Muscle of leg (tissue), 11 donors: ENCODE data around the gene DDX41. TPM values are rescaled to one million over a fixed set of nuclear protein-coding genes. Genes with fewer than 3 reads are reported as not detected.

Source experiments
- DNase-seq: peaks from one replicate; pipeline ENCODE4 v3.0.0; 2013
- H3K27ac ChIP-seq: one replicate; pipeline ENCODE4 v1.5.1; 2013; ENCODE audit warnings: mild to moderate bottlenecking, low read length, control low read depth
- H3K27me3 ChIP-seq: one replicate; pipeline ENCODE4 v1.6.1; 2013; ENCODE audit warnings: low read length; ENCODE audit not compliant: control insufficient read depth, insufficient read depth
- H3K36me3 ChIP-seq: one replicate; pipeline ENCODE4 v1.6.1; 2013; ENCODE audit warnings: low read length; ENCODE audit not compliant: control insufficient read depth, insufficient read depth
- H3K4me1 ChIP-seq: one replicate; pipeline ENCODE4 v1.6.1; 2013; ENCODE audit warnings: low read length; ENCODE audit not compliant: control insufficient read depth, insufficient read depth
- H3K4me3 ChIP-seq: one replicate; pipeline ENCODE4 v1.5.1; 2013; ENCODE audit warnings: low read length, control low read depth
- H3K9me3 ChIP-seq: replicated peaks from 2 replicates; pipeline ENCODE4 v1.6.1; 2013; ENCODE audit warnings: low read depth, low read length; ENCODE audit not compliant: control insufficient read depth
- WGBS: methylation state at CpG from one replicate; pipeline ENCODE4 v1.1.5; 2013; ENCODE audit warnings: missing lambda C conversion rate; ENCODE audit not compliant: insufficient coverage; 5-methylcytosine and 5-hydroxymethylcytosine counted together
- polyA plus RNA-seq, 8 donors: library from polyadenylated mRNA; unstranded; fragments of 120-200 nt; gene quantifications; one replicate each; pipeline versions ENCODE4 v1.2.1 to v1.2.3, GENCODE V29; 2013; ENCODE audit warnings: inconsistent platforms in 1 of 8, low replicate concordance in 1 of 8; ENCODE audit not compliant: insufficient read length in 8 of 8, insufficient read depth in 1 of 8
- total RNA-seq: library from RNA; stranded (reverse); fragments of 120-200 nt; gene quantifications from one replicate; pipeline ENCODE4 v1.2.4, GENCODE V29; 2013

The DDX41 gene
- total and polyA plus RNA-seq, 9 donors, result 44.4 to 69.0 (median 54.0) TPM

- H3K36me3 ChIP-seq, result peaks cover 70% of the 10 kb centered on the region
- no peak for DNase-seq
- 88% methylated on average over 7 of the region's 7 CpGs for WGBS
- H3K27ac ChIP-seq, result no peak overlapping the region
- peak overlapping the region; percentile 85 for H3K4me3 ChIP-seq
- H3K27me3 ChIP-seq, result no peaks in the 10 kb centered on the region
- no peaks in the 10 kb centered on the region for H3K9me3 ChIP-seq
- peaks cover 26% of the 10 kb centered on the region for H3K4me1 ChIP-seq
Measured at GRCh38 chr5:177515580-177515979, 1.2 kb downstream of the DDX41 start.

DNA sequence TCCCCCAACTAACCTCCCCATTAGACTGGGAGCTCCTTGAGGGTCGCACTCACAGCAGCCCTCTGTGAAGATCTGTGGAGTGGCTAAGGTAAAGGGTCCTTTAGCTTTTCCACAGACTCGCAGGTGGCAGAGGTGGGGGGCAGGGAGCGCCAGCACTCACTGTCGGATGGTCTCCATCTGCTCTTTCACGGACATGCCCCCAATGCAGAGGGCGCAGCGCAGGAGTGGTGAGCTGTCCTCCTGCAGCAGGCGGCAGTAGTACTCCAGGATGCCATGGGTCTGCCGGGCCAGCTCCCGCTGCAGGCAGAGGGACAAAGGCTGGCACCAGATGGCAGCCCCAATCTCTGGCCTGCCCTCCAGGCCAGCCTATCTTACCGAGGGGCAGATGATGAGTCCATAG, 2.2 kb downstream of the DDX41 start:
- Histone ChIP-seq H3K4me1 (peaks cover 25% of the 10 kb centered on the region), H3K27me3 (no peaks in the 10 kb centered on the region), H3K27ac (no peak overlapping the region), H3K4me3 (no peak overlapping the region), H3K9me3 (no peaks in the 10 kb centered on the region), H3K36me3 (peaks cover 64% of the 10 kb centered on the region)
- 93% methylated on average over 10 of the region's 11 CpGs for WGBS
- no peak for DNase-seq

- Histone ChIP-seq H3K4me3 (no peak overlapping the region), H3K9me3 (no peaks in the 10 kb centered on the region), H3K4me1 (peaks cover 29% of the 10 kb centered on the region), H3K27me3 (no peaks in the 10 kb centered on the region), H3K36me3 (peaks cover 57% of the 10 kb centered on the region), H3K27ac (no peak overlapping the region)
- WGBS, result 96% methylated on average over 15 of the region's 15 CpGs
- DNase-seq, result no peak
Measured at GRCh38 chr5:177513500-177513899, 3.3 kb downstream of the DDX41 start.

GRCh38 chr5:177512736-177513380, 3.9 kb downstream of the DDX41 start:
- DNase-seq, result no peak
- Histone ChIP-seq H3K27me3 (no peaks in the 10 kb centered on the region), H3K4me1 (peaks cover 29% of the 10 kb centered on the region), H3K36me3 (peaks cover 57% of the 10 kb centered on the region), H3K27ac (no peak overlapping the region), H3K9me3 (no peaks in the 10 kb centered on the region), H3K4me3 (no peak overlapping the region)
- 87% methylated on average over 15 of the region's 16 CpGs for WGBS

- 95% methylated on average over 27 of the region's 34 CpGs for WGBS
- H3K4me1 ChIP-seq, result peaks cover 29% of the 10 kb centered on the region
Measured at GRCh38 chr5:177511796-177512675, 4.7 kb downstream of the DDX41 start.

DNA sequence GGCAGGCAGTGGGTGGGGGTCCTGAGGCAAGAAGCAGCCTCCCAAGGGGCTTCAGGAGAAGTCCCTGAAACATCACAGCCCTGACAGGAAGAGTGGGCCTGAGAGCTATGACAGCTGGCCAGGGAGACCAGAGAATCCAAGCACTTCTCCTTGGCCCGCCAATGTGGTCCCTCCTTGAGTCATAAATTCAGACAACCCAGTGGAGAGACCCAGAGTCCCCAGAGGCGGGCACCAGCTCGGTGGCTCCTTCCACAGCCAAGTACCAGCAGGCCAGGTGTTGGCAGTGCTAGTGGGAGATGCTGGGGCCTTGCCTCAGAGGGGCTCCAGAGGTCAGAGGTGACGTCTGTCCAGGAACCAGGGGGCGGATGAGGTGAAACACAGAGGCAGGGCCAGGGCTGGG, 5.6 kb downstream of the DDX41 start:
- Histone ChIP-seq H3K36me3 (peaks cover 62% of the 10 kb centered on the region), H3K27me3 (no peaks in the 10 kb centered on the region), H3K4me1 (peaks cover 27% of the 10 kb centered on the region), H3K27ac (no peak overlapping the region), H3K4me3 (no peak overlapping the region), H3K9me3 (no peaks in the 10 kb centered on the region)
- 90% methylated on average over 5 of the region's 5 CpGs for WGBS
- no peak for DNase-seq

More at GRCh38 chr5:177511796-177512675, 4.7 kb downstream of the DDX41 start:
- Histone ChIP-seq H3K27me3 (no peaks in the 10 kb centered on the region), H3K36me3 (peaks cover 62% of the 10 kb centered on the region), H3K4me3 (no peak overlapping the region), H3K27ac (no peak overlapping the region), H3K9me3 (no peaks in the 10 kb centered on the region)
- DNase-seq, result no peak

GRCh38 chr5:177510567-177511053, 6.2 kb downstream of the DDX41 start:
- no peaks in the 10 kb centered on the region for H3K27me3 ChIP-seq
- peak overlapping the region; percentile 64 for H3K27ac ChIP-seq
- no peaks in the 10 kb centered on the region for H3K9me3 ChIP-seq
- no peak overlapping the region for H3K4me3 ChIP-seq
- 82% methylated on average over 15 of the region's 15 CpGs for WGBS
- peaks cover 21% of the 10 kb centered on the region for H3K4me1 ChIP-seq
- H3K36me3 ChIP-seq, result peaks cover 59% of the 10 kb centered on the region
- DNase-seq, result no peak

GRCh38 chr5:177509991-177510566, 6.7 kb downstream of the DDX41 start:
- DNase-seq, result no peak
- no peaks in the 10 kb centered on the region for H3K9me3 ChIP-seq
- H3K4me3 ChIP-seq, result no peak overlapping the region
- peaks cover 20% of the 10 kb centered on the region for H3K4me1 ChIP-seq
- no peaks in the 10 kb centered on the region for H3K27me3 ChIP-seq
- H3K36me3 ChIP-seq, result peaks cover 54% of the 10 kb centered on the region
- peak overlapping the region; percentile 64 for H3K27ac ChIP-seq
- 73% methylated on average over 10 of the region's 11 CpGs for WGBS

DNA sequence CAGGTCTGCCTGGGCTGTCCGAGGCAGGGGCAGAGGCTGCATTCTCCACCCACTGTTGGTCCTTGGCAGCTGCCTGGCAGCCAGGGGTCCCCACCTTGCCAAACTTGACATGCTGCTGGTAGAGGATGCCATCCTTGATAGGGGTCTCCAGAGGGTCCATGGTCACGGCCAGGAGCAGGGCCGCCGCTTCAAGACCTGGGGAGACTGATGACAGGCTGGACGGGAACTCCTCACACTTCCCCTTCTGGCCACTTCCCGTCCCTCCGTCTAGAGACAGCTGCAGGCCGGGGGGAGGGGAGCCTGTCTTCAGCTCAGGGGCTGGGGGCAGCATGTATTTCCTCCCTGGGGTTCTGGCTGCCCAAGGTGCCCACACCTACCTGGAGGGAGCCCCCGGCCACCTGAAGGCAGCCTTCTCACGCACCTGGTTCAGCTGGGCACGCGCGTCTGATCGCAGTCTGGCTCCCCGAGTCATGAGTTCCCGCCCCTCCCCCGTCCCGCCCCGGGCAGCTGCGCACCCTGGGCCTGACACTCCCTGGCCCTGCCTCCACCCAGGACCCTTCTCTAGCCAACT, 7.3 kb downstream of the DDX41 start, which contains the start of gene DOK3:
Gene DOK3 (minus strand): TSS at position 446 of the 571 bp plus-strand sequence. CDS start 286 bp downstream, at position 160.
- H3K36me3 ChIP-seq, result peaks cover 51% of the 10 kb centered on the region
- H3K27me3 ChIP-seq, result no peaks in the 10 kb centered on the region
- WGBS, result 21% methylated on average over 18 of the region's 20 CpGs
- peak within 1 kb of the TSS; percentile 30 for H3K4me3 ChIP-seq
- peak within 1 kb of the TSS; percentile 64 for H3K27ac ChIP-seq
- peak; percentile 57 for DNase-seq
- peaks cover 20% of the 10 kb centered on the region for H3K4me1 ChIP-seq
- H3K9me3 ChIP-seq, result no peaks in the 10 kb centered on the region
